Measurements from ENCODE around the gene NXPH1. TPM values are rescaled to one million over a fixed set of nuclear protein-coding genes. Genes with fewer than 3 reads are reported as not detected.

NXPH1 gene
- total and polyA plus RNA-seq, 9 of the 15 experiments (the other 6 are each of a cell fraction or from before 2014, with no cell fraction given): 0.16 TPM; not detected in 8

DNA sequence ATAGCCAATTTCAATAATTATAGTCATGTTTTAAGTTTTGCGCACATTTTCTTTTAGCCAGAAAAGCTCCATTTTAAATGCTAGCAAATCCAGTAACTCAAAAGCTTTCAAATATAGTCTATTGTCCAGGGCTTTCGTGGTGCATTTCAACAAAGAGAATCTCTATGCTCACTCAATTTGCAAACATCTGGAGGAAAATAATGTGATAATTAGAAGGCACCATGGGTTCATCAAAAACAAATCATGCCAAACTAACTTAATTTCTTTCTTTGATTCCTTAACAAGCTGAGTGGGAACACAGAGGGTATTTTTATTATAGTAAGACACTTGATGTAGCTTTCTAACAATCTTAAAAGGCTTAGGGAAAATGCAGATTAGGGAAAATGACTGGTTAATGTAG lies 179.8 kb downstream of the NXPH1 start:
- Histone ChIP-seq H3K9me3 (replicated peaks; ENCODE audit: control insufficient read depth, insufficient read depth, low read depth, low read length) (no peaks in the 10 kb centered on the region), H3K36me3 (ENCODE audit: control insufficient read depth, insufficient read depth, low read length) (no peaks in the 10 kb centered on the region), H3K9me1 (ENCODE audit: control insufficient read depth, insufficient read depth, low read length) (no peaks in the 10 kb centered on the region), H3K4me2 (ENCODE audit: insufficient read depth, low read length) (no peak overlapping the region), H3K27me3 (ENCODE audit: control insufficient read depth in 2 of 2, insufficient read depth in 2 of 2, low read length in 2 of 2) (no peaks in the 10 kb centered on the region), H3K4me3 (no peak overlapping the region), H3K9ac (ENCODE audit: insufficient read depth in 1 of 2, low read depth in 2 of 2, low read length in 2 of 2) (no peak overlapping the region), H2AFZ (ENCODE audit: low read depth, low read length) (no peak overlapping the region), H3K4me1 (replicated peaks in 1 of 2; ENCODE audit: control insufficient read depth in 2 of 2, insufficient read depth in 2 of 2, low read length in 2 of 2) (no peaks in the 10 kb centered on the region), H3K79me2 (ENCODE audit: control insufficient read depth, insufficient read depth, low read length) (no peaks in the 10 kb centered on the region), H3K27ac (ENCODE audit: extremely low read depth, low read depth, low read length) (no peak overlapping the region), H4K20me1 (replicated peaks; ENCODE audit: control insufficient read depth, insufficient read depth, low read length) (no peaks in the 10 kb centered on the region)
- no peak for DNase-seq (ENCODE audit: extremely low read depth in 1 of 4, low spot score in 3 of 4)
- CTCF ChIA-PET (ENCODE audit: low intra/inter-chr PET ratio): no interaction called here
- FAIRE-seq: no peak
- no TSS peak for BruUV-seq (replicated peaks)
- intact Hi-C loops (cut with micrococcal nuclease) (no loop called here), in situ Hi-C loops (cut with MboI) (no loop called here)
- no peak for TF ChIP-seq ESRRB (CRISPR knock-in tag; IDR thresholded peaks at IDR 0.05; ENCODE audit: borderline replicate concordance)
- no peak for TF ChIP-seq GABPB2 (CRISPR knock-in tag; conservative IDR thresholded peaks at IDR 0.05)
- no peak for TF ChIP-seq GTF2E2 (tag; IDR thresholded peaks at IDR 0.05)
- TF ChIP-seq ZNF140 (CRISPR knock-in tag; IDR thresholded peaks at IDR 0.05): no peak
- no peak for TF ChIP-seq XRCC4 (IDR thresholded peaks at IDR 0.05; ENCODE audit: extremely low read depth, insufficient read depth, insufficient read length)
- POLR2A ChIA-PET: interaction anchor here (1.5 kb wide), 1 partner anchor 11 kb away, joined by 3 read pairs; no protein-coding TSS in a partner anchor
- ATAC-seq: no peak
- WGBS (ENCODE audit: insufficient coverage, low coverage, missing lambda C conversion rate): 0% methylated on average over 2 of the region's 2 CpGs

DNA sequence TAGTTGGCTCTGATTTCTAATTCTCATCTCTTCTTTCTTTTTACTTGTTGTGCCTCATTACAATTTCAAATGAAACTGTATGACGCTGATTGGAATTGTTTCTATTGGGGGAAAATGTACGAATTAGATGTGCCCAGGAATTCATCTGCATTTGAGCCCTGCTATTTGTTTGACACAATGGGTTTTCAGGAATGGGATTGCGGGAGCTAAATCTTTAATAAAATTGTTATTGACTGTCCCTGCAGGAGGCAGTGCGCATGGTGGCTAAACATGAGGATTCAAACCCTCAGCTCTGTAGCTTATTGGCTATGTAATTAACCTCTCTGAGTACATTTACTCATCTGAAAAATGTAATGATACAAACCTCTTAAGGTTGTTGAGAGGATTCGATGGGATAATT lies 181.6 kb downstream of the NXPH1 start:
- no peaks in the 10 kb centered on the region for H3K9me3 ChIP-seq (replicated peaks; ENCODE audit: control insufficient read depth, insufficient read depth, low read depth, low read length)
- FAIRE-seq: no peak
- H2AFZ ChIP-seq (ENCODE audit: low read depth, low read length): no peak overlapping the region
- ChIA-PET CTCF (ENCODE audit: low intra/inter-chr PET ratio) (no interaction called here), POLR2A (no interaction called here)
- H3K27me3 ChIP-seq (ENCODE audit: control insufficient read depth in 2 of 2, insufficient read depth in 2 of 2, low read length in 2 of 2): no peaks in the 10 kb centered on the region
- no peaks in the 10 kb centered on the region for H3K36me3 ChIP-seq (ENCODE audit: control insufficient read depth, insufficient read depth, low read length)
- no TSS peak for BruUV-seq (replicated peaks)
- in situ Hi-C loops (cut with MboI) (no loop called here), intact Hi-C loops (cut with micrococcal nuclease) (no loop called here)
- no peaks in the 10 kb centered on the region for H4K20me1 ChIP-seq (replicated peaks; ENCODE audit: control insufficient read depth, insufficient read depth, low read length)
- DNase-seq (ENCODE audit: extremely low read depth in 1 of 4, low spot score in 3 of 4): no peak
- no peak overlapping the region for H3K27ac ChIP-seq (ENCODE audit: extremely low read depth, low read depth, low read length)
- no peaks in the 10 kb centered on the region for H3K79me2 ChIP-seq (ENCODE audit: control insufficient read depth, insufficient read depth, low read length)
- ATAC-seq: no peak
- H3K9me1 ChIP-seq (ENCODE audit: control insufficient read depth, insufficient read depth, low read length): no peaks in the 10 kb centered on the region
- H3K9ac ChIP-seq (ENCODE audit: insufficient read depth in 1 of 2, low read depth in 2 of 2, low read length in 2 of 2): no peak overlapping the region
- H3K4me3 ChIP-seq: no peak overlapping the region
- 0% methylated on average over 5 of the region's 5 CpGs for WGBS (ENCODE audit: insufficient coverage, low coverage, missing lambda C conversion rate)
- no peaks in the 10 kb centered on the region for H3K4me1 ChIP-seq (replicated peaks in 1 of 2; ENCODE audit: control insufficient read depth in 2 of 2, insufficient read depth in 2 of 2, low read length in 2 of 2)
- H3K4me2 ChIP-seq (ENCODE audit: insufficient read depth, low read length): no peak overlapping the region
- TF ChIP-seq CSDE1 (IDR thresholded peaks at IDR 0.05): no peak
- no peak for TF ChIP-seq ZBTB17 (CRISPR knock-in tag; IDR thresholded peaks at IDR 0.05)
- no peak for TF ChIP-seq ZNF436 (CRISPR knock-in tag; IDR thresholded peaks at IDR 0.05)
- TF ChIP-seq, protein P1, sequence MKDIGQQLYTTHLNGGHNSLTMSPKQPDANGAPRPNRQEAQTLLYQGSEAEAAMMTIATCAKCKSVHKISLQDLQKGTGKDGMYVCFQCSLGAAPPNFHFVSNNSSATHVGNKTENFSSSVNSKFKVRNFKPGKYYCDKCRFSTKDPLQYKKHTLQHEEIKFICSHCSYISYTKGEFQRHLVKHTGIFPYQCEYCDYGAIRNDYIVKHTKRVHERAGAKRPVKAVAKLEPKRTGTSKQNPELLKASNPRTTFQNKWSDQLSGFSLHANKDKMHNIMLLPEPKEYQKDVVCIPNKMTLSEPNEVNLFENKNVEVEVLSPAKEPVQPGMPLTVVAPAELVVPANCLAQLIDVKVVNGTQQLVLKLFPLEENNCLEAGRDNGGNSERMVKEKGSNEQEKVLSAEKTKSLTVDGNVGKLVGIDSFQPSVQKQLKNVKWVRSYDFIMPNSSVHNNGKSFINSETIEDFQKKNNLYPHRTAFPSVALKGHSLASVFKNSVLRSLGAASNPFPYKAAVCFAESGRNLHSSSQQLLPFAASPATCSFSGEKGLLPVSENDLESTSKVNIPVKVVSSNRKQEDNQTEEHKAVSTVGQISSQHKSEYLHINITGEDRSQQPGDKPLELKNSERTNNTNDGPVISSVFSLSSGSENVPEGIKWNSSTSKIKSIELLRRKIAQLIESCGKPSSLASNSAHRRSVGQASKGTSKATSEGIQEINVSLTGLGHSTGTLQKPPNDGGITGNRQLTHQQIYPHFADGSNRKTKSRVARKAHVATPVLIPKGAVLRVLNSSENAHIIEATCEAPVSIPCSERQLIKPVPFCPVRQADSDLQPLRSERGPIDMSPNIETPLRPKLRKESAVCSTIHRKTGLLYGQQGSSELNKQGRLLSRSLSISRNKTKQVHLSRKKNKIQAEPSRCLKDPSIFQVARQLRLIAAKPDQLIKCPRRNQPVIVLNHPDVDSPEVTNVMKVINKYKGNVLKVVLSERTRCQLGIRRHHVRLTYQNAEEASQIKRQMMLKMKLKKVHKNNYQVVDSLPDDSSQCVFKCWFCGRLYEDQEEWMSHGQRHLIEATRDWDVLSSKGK (CRISPR knock-in tag; IDR thresholded peaks at IDR 0.05): no peak
- TF ChIP-seq SMARCC2 (IDR thresholded peaks at IDR 0.05; ENCODE audit: low read depth): no peak
- no peak for TF ChIP-seq NCOA2 (IDR thresholded peaks at IDR 0.05; ENCODE audit: partially characterized antibody in 2 of 2)
- TF ChIP-seq TGIF2 (CRISPR knock-in tag; IDR thresholded peaks at IDR 0.05): no peak
- no peak for TF ChIP-seq GABPB1 (CRISPR knock-in tag; IDR thresholded peaks at IDR 0.05)
